ENCODE results near the gene PPP2CA.

GRCh38 chr5:134245101-134245604, 19.3 kb upstream of the PPP2CA start:
- TF ChIP-seq, protein P1, sequence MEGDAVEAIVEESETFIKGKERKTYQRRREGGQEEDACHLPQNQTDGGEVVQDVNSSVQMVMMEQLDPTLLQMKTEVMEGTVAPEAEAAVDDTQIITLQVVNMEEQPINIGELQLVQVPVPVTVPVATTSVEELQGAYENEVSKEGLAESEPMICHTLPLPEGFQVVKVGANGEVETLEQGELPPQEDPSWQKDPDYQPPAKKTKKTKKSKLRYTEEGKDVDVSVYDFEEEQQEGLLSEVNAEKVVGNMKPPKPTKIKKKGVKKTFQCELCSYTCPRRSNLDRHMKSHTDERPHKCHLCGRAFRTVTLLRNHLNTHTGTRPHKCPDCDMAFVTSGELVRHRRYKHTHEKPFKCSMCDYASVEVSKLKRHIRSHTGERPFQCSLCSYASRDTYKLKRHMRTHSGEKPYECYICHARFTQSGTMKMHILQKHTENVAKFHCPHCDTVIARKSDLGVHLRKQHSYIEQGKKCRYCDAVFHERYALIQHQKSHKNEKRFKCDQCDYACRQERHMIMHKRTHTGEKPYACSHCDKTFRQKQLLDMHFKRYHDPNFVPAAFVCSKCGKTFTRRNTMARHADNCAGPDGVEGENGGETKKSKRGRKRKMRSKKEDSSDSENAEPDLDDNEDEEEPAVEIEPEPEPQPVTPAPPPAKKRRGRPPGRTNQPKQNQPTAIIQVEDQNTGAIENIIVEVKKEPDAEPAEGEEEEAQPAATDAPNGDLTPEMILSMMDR (IDR thresholded peaks at IDR 0.05; ENCODE audit: insufficient read depth, low read length, poor library complexity, severe bottlenecking) = no peak
- no peak for TF ChIP-seq EZH2phosphoT487 (conservative IDR thresholded peaks at IDR 0.05; ENCODE audit: low read length)
